ENCODE measurements around the gene NXPH3. TPM values are rescaled to one million over a fixed set of nuclear protein-coding genes. Genes with fewer than 3 reads are reported as not detected.

The NXPH3 gene
- total RNA-seq, 1 experiment from 2014 or later = 0.26 TPM

- peaks cover 28% of the 10 kb centered on the region for H3K79me2 ChIP-seq (ENCODE audit: low read length)
- TF ChIP-seq CTCF (conservative IDR thresholded peaks at IDR 0.05; ENCODE audit: low read depth, low read length) (no peak), EZH2 (IDR thresholded peaks at IDR 0.05; ENCODE audit: low read length, unreplicated experiment) (no peak), EZH2phosphoT487 (IDR thresholded peaks at IDR 0.05; ENCODE audit: borderline replicate concordance, low read length) (no peak)
- no peaks in the 10 kb centered on the region for H4K20me1 ChIP-seq (ENCODE audit: low read length)
- peaks cover 5% of the 10 kb centered on the region; the same call in 1 of the 2 replicates for H3K36me3 ChIP-seq (ENCODE audit: low read depth, low read length)
- no peaks in the 10 kb centered on the region for H3K9me2 ChIP-seq (replicated peaks; ENCODE audit: low read length)
- no peaks in the 10 kb centered on the region for H3F3A ChIP-seq (ENCODE audit: low read length, unreplicated experiment)
- no peak for DNase-seq
- no peak for ATAC-seq
- CTCF ChIA-PET = no interaction called here
- no peak overlapping the region for H3K4me2 ChIP-seq (ENCODE audit: low read length)
- H3K9me3 ChIP-seq (ENCODE audit: low read length) = no peaks in the 10 kb centered on the region
- H3K4me1 ChIP-seq (ENCODE audit: insufficient read depth, low read length) = no peaks in the 10 kb centered on the region
- no TSS peak for BruUV-seq (replicated peaks)
- H3K9ac ChIP-seq (ENCODE audit: low read length) = no peak overlapping the region
- H2AFZ ChIP-seq (ENCODE audit: low read length) = no peak overlapping the region
- H3K4me3 ChIP-seq (ENCODE audit: low read length) = no peak overlapping the region
- POLR2A ChIA-PET (ENCODE audit: unreplicated experiment) = no interaction called here
- H3K27me3 ChIP-seq (ENCODE audit: low read length) = no peaks in the 10 kb centered on the region
- intact Hi-C loops (cut with micrococcal nuclease) = no loop called here
- H3K27ac ChIP-seq (ENCODE audit: low read length) = no peak overlapping the region
Observed at GRCh38 chr17:49631496-49631895, 55.8 kb downstream of the NXPH3 start.

Other genes starting within 250 kb of the NXPH3 start
- 18.2 and 18.5 TPM in 2 replicates for gene ZNF652, start 213.6 kb upstream of the NXPH3 start, total RNA-seq (2014; rRNA removed)
- 585 and 641 TPM in 2 replicates for gene PHB1, start 161.0 kb upstream of the NXPH3 start, total RNA-seq (2014; rRNA removed)
- gene NGFR, start 80.6 kb upstream of the NXPH3 start, total RNA-seq (2014; rRNA removed) = 0.29 TPM in 1 of 2 replicates, not detected in the other
- gene SPOP, start 102.2 kb downstream of the NXPH3 start, total RNA-seq (2014; rRNA removed) = 52.9 and 54.7 TPM in 2 replicates
- 199 and 211 TPM in 2 replicates for gene SLC35B1, start 132.1 kb downstream of the NXPH3 start, total RNA-seq (2014; rRNA removed)
- 9.7 and 16.3 TPM in 2 replicates for gene FAM117A, start 188.3 kb downstream of the NXPH3 start, total RNA-seq (2014; rRNA removed)
- gene KAT7, start 212.8 kb downstream of the NXPH3 start, total RNA-seq (2014; rRNA removed) = 39.1 and 45.8 TPM in 2 replicates

Measured in PC-3 (cell line).